Cardiac fibroblast (primary cell): ENCODE data around the gene MTHFD2L.
A peak's percentile ranks its signal among the peaks of the same experiment; 100 is the strongest.

Source experiments
- DNase-seq, 2 donors: peaks; one replicate each; pipeline versions ENCODE4 v3.0.0 to v3.0.0-alpha.2; 2010; ENCODE audit warnings: low read depth in 2 of 2
- H3K4me3 ChIP-seq, 2 donors: replicated peaks in 1 of 2; 1 replicate in 1 of 2; 2 replicates in 1 of 2; pipeline ENCODE4 v1.5.1; 2011; ENCODE audit warnings: low read depth in 2 of 2, low read length in 2 of 2, mild to moderate bottlenecking in 2 of 2, moderate library complexity in 1 of 2
- TF ChIP-seq, protein P1 (sequence below): IDR thresholded peaks from one replicate; pipeline ENCODE4 v1.5.1; 2011; ENCODE audit warnings: low read depth, mild to moderate bottlenecking, low read length, inconsistent platforms

MTHFD2L gene

DNA sequence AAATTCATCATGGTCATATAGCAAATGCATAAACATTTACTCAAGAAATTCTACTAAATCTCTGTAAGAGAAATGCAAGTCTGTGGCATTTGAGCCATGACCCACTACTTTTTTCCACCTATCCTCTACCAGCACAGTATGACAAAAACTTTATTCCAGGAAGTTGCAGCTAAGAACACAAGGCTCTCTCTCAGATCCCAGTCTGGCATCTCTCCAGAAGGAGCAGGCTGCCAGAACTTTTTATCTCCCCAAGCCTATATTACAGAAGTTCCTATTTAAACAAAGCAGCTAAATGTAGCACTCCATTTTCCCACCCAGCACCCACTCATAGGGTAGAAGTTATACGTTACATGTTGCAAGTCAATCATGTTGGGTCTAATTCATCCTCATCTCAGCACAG, 101.0 kb downstream of the MTHFD2L start:
- no peak overlapping the region for H3K4me3 ChIP-seq
- DNase-seq: peak; percentile 70 to 94
- TF ChIP-seq, protein P1, sequence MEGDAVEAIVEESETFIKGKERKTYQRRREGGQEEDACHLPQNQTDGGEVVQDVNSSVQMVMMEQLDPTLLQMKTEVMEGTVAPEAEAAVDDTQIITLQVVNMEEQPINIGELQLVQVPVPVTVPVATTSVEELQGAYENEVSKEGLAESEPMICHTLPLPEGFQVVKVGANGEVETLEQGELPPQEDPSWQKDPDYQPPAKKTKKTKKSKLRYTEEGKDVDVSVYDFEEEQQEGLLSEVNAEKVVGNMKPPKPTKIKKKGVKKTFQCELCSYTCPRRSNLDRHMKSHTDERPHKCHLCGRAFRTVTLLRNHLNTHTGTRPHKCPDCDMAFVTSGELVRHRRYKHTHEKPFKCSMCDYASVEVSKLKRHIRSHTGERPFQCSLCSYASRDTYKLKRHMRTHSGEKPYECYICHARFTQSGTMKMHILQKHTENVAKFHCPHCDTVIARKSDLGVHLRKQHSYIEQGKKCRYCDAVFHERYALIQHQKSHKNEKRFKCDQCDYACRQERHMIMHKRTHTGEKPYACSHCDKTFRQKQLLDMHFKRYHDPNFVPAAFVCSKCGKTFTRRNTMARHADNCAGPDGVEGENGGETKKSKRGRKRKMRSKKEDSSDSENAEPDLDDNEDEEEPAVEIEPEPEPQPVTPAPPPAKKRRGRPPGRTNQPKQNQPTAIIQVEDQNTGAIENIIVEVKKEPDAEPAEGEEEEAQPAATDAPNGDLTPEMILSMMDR: no peak

DNA sequence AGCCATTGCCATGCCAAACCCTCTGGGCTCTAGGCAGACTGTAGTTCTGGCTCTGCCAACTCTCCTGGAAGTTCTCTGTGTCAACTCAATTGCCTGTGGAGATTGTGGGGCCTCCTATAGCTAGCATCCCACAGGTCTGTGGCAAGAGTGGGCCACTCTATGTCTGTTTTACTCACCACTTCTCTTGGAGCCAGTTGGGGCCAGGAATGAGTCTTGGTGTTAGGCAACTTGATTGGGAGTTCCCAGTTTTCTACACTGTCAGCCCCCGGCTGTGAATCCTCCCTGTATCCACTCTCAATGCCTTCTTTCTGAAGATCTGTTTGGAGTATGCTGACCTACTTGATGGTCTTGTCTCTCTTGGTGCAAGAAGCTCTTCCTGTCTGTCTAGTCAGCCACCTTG, 102.1 kb downstream of the MTHFD2L start:
- DNase-seq: no peak
- TF ChIP-seq, protein P1: no peak
- no peak overlapping the region for H3K4me3 ChIP-seq

DNA sequence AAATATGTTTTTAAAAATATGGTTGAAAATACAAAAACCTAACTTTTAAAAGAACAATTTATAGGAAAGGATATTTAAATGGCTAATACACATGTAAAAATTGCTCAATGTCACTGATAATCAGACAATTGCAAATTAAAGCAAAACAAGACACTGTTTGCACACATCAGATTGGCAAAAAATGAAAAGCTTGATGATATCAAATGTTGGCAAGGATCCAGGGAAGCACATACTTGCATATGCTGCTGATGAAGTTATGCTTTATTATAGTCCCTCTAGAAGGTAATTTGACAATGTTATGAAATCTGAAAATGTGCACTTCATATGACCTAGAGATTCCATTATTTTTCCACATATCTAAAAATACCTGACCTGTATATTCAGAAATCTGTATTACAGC, 104.6 kb downstream of the MTHFD2L start:
- TF ChIP-seq, protein P1: no peak
- no peak overlapping the region for H3K4me3 ChIP-seq
- peak; percentile 26 to 39 for DNase-seq

DNA sequence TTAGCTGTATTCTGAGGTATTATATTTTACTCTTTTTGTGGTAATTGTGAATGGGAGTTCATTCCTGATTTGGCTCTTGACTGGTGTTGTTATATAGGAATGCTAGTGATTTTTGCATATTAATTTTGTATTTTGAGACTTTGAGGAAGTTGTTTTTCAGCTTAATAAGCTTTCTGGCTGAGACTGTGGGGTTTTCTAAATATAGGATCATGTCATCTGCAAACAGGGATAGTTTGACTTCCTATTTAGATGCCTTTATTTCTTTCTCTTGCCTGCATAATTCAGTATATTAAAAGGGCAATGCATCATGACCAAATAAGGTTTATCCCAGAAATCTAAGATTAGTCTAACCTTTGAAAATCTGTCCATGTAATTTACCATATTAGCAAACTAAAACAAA, 105.6 kb downstream of the MTHFD2L start:
- DNase-seq: no peak
- H3K4me3 ChIP-seq: no peak overlapping the region
- TF ChIP-seq, protein P1: no peak

DNA sequence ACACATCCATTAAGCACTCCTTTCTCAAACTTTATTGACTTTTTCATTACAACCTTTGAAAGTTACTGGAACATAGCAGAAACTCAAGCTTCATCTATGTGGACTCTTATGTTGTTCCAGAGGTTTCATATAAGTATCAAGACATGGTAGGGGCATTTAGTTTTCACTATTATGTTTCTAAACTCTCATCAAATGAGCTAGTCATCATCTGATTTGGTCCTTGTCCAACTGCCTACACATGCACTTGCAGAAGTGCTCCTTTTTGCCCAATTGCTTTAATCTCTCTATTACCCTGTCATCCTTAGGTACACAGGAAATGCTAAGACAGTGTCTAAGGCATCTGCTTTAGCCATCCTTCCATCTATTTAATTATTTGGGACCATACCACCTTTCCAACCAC, 108.2 kb downstream of the MTHFD2L start:
- no peak overlapping the region for H3K4me3 ChIP-seq
- DNase-seq: peak in 1 of 2 donors; percentile 12
- TF ChIP-seq, protein P1: no peak

DNA sequence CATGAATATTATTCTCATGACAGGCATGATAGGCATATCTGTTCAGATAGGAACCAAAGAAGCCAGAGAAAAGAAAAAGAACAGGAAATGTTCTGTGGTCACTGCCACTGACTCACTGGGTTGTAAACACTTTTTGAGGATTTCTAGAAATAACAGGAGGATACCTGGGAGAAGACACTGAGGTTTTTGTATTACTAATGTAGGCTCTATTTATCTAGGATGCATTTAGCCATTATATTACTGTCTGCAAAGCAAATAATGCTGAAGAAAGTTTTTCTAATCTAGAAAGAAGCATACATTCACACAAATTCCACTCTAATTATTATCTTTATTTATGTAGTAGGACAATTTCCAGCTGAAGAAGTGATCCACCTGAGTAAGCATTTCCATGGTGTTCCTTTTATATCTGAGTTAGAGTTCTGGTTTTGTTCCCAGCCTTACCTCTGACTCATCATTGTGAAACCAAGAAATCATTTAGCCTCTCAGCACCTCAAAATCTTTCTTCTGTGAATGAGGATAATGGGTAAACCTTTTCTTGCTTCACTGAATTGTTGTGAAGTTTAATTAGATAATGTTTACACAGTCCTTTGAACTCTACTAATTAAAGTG, 110.2 kb downstream of the MTHFD2L start:
- H3K4me3 ChIP-seq: no peak overlapping the region
- TF ChIP-seq, protein P1: no peak
- DNase-seq: peak; percentile 73 to 79

DNA sequence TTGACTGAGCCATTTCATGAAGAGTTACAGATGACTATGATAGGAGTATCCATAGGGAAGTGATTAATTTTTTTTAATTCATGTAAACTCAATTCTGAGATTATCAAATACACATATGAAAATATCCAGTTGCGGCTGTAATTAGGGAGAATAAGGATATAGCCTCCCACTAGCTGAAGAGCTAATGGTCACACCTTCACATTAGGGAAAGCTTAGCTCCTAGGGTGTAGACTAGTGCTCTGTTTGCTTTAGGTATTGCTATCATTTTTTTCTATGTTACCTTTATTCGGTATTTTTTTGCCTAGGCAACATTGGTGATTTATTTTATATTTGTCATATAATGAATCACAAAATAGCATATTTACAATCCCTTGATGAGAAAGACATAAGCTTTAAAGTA, 110.7 kb downstream of the MTHFD2L start:
- TF ChIP-seq, protein P1: no peak
- DNase-seq: no peak
- no peak overlapping the region for H3K4me3 ChIP-seq
